ENCODE data around the gene MTMR1.

DNA sequence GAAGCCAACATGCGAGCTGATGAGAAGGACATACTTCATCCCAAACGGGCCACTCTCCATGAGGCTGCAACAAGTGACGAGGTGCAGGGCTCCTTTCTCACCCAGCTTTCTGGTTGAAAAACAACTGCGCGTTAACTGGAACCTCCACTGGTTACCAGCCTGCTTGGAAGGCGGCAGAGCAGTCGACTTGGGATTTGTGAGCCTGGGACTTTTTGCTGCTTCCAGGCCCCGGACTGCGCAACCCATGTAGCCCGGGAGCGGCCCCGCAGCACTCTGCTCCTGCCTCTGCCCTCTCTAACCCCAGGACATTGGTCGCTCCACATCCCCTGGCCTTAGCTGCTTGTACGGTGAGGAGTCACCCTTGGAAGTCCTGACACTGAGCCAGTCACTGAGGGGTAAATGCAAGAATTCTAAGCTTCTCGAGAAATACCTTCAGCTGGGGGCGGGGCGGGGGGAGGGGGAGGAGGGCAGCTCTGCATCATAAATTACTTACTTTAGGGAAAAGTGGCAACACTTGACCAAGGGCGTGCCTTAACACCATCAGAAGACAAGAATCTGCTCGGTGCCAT is 72.7 kb downstream of the MTMR1 start:
- no peak for TF ChIP-seq EZH2 (IDR thresholded peaks at IDR 0.05; ENCODE audit: borderline replicate concordance, low read depth, low read length, poor library complexity, severe bottlenecking)
- TF ChIP-seq, protein P1, sequence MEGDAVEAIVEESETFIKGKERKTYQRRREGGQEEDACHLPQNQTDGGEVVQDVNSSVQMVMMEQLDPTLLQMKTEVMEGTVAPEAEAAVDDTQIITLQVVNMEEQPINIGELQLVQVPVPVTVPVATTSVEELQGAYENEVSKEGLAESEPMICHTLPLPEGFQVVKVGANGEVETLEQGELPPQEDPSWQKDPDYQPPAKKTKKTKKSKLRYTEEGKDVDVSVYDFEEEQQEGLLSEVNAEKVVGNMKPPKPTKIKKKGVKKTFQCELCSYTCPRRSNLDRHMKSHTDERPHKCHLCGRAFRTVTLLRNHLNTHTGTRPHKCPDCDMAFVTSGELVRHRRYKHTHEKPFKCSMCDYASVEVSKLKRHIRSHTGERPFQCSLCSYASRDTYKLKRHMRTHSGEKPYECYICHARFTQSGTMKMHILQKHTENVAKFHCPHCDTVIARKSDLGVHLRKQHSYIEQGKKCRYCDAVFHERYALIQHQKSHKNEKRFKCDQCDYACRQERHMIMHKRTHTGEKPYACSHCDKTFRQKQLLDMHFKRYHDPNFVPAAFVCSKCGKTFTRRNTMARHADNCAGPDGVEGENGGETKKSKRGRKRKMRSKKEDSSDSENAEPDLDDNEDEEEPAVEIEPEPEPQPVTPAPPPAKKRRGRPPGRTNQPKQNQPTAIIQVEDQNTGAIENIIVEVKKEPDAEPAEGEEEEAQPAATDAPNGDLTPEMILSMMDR (conservative IDR thresholded peaks at IDR 0.05; ENCODE audit: low read depth, low read length): no peak

Measured in A673 (cell line).